Body of pancreas (tissue), 4 donors: ENCODE data around the gene PRKAG2. TPM values are rescaled to one million over a fixed set of nuclear protein-coding genes. Genes with fewer than 3 reads are reported as not detected.

ENCODE experiments used
- ATAC-seq: fragments of 150-250 bp; one replicate; pipeline ENCODE4 v1.9.1; 2016
- DNase-seq, 4 donors: peaks; one replicate each; pipeline ENCODE4 v3.0.0-alpha.2; 2019
- H3K27ac ChIP-seq, 4 donors: fragments of 200-600 bp; sonication (generic); 1 replicate in 3 of 4; 2 replicates in 1 of 4; pipeline versions ENCODE4 v1.5.1 to v1.6.1; 2016 to 2019; ENCODE audit warnings: mild to moderate bottlenecking in 1 of 4, mixed read lengths in 1 of 4, moderate library complexity in 1 of 4
- H3K27me3 ChIP-seq, 2 donors: fragments of 200-600 bp; sonication (generic); one replicate each; pipeline ENCODE4 v1.6.0; 2016; ENCODE audit warnings: mild to moderate bottlenecking in 1 of 2
- H3K36me3 ChIP-seq, 2 donors: fragments of 200-600 bp; sonication (generic); replicated peaks in 1 of 2; 2 replicates each; pipeline ENCODE4 v1.5.1; 2016; ENCODE audit warnings: low read depth in 2 of 2; ENCODE audit not compliant: insufficient read depth in 1 of 2
- H3K4me1 ChIP-seq: fragments of 200-600 bp; sonication (generic); one replicate; pipeline ENCODE4 v1.6.0; 2016
- H3K4me3 ChIP-seq, 2 donors: fragments of 200-600 bp; sonication (generic); 1 replicate in 1 of 2; 2 replicates in 1 of 2; pipeline ENCODE4 v1.5.1; 2016 to 2019
- H3K9me3 ChIP-seq, 3 donors: fragments of 200-600 bp; sonication (generic); 1 replicate in 2 of 3; 2 replicates in 1 of 3; pipeline ENCODE4 v1.5.1; 2016
- POLR2A ChIP-seq, 3 donors: fragments of 450-650 bp; IDR thresholded peaks; one replicate each; pipeline ENCODE4 v1.6.1; 2016; ENCODE audit warnings: antibody characterized with exemption in 3 of 3, mild to moderate bottlenecking in 2 of 3
- WGBS, 2 donors: methylation state at CpG; one replicate each; pipeline ENCODE4 v1.1.5; 2017; 5-methylcytosine and 5-hydroxymethylcytosine counted together
- intact Hi-C: fragments of 100-400 bp; cut with DNase I; formaldehyde crosslinking; loops from one replicate; pipeline ENCODE4 v1.15.1; 2023
- total RNA-seq, 2 donors: library from RNA; depleted of rRNA; stranded (reverse); fragments of >200 nt; gene quantifications; one replicate each; pipeline ENCODE4 v1.1.0, GENCODE V29; 2016
- TF ChIP-seq, protein P1 (sequence below), 7 experiments: fragments of 450-650 bp in 4 of 7; fragments of 200-600 bp in 3 of 7; sonication (generic) in 3 of 7; IDR thresholded peaks; one replicate each; pipeline ENCODE4 v1.5.1; 2016 to 2019; ENCODE audit warnings: antibody characterized with exemption in 7 of 7

Gene PRKAG2
- total RNA-seq, 2 donors from 2014 or later = 9.9 to 24.4 TPM

DNA sequence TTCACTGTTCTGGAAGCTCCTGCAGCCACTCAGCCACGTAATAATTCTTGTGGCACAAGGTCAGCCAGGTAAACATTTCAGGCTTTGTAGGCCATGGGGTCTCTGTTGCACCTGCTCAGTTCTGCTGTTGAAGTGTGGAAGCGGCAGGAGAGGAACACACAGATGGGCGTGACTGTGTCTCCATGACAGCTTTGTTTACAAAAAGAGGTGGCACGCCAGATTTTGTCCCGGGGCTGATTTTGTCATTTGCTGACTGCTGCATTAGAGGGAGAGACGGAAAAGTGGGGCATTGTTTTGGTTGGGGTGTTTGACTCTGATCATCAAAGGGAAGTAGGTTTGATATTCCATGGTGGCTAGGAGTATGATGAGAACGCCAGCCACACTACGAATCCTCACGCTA lies 103.1 kb downstream of the PRKAG2 start:
- Histone ChIP-seq H3K27ac (no peak overlapping the region), H3K27me3 (no peaks in the 10 kb centered on the region), H3K36me3 (no peaks in the 10 kb centered on the region), H3K4me3 (no peak overlapping the region), H3K4me1 (no peaks in the 10 kb centered on the region), H3K9me3 (no peaks in the 10 kb centered on the region)
- DNase-seq (no peak), ATAC-seq (no peak)
- intact Hi-C loops = no loop called here
- TF ChIP-seq, protein P1, sequence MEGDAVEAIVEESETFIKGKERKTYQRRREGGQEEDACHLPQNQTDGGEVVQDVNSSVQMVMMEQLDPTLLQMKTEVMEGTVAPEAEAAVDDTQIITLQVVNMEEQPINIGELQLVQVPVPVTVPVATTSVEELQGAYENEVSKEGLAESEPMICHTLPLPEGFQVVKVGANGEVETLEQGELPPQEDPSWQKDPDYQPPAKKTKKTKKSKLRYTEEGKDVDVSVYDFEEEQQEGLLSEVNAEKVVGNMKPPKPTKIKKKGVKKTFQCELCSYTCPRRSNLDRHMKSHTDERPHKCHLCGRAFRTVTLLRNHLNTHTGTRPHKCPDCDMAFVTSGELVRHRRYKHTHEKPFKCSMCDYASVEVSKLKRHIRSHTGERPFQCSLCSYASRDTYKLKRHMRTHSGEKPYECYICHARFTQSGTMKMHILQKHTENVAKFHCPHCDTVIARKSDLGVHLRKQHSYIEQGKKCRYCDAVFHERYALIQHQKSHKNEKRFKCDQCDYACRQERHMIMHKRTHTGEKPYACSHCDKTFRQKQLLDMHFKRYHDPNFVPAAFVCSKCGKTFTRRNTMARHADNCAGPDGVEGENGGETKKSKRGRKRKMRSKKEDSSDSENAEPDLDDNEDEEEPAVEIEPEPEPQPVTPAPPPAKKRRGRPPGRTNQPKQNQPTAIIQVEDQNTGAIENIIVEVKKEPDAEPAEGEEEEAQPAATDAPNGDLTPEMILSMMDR (IDR thresholded peaks at IDR 0.05) = no peak
- no peak for TF ChIP-seq POLR2A (IDR thresholded peaks at IDR 0.05)
- 78 to 83% methylated on average over 9 of the region's 9 CpGs for WGBS, 2 donors

DNA sequence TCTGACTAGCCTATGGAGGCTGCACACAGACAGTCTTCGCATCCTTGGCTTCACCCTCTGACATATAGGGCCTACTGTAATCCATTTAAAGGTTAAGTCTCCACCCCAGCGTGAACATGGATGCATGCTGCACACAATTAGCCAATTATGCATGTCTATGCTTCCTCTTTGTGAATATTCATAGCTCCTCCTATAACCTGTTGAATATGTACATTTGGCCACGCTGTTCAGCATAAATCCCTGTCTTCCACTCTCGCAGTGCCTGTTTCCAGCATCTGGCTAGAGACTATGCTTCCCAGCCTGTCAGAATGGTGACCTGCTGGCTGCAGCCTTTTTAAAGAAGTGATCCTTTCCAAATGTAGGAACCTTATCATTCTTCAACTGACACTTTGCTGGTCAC lies 106.7 kb downstream of the PRKAG2 start:
- no peak for TF ChIP-seq POLR2A (IDR thresholded peaks at IDR 0.05)
- TF ChIP-seq, protein P1 (IDR thresholded peaks at IDR 0.05) = no peak
- Histone ChIP-seq H3K4me3 (no peak overlapping the region), H3K36me3 (no peaks in the 10 kb centered on the region), H3K27ac (no peak overlapping the region), H3K27me3 (no peaks in the 10 kb centered on the region), H3K9me3 (no peaks in the 10 kb centered on the region), H3K4me1 (no peaks in the 10 kb centered on the region)
- WGBS, 2 donors = 95 to 96% methylated on average over 4 of the region's 4 CpGs
- ATAC-seq = no peak
- no peak for DNase-seq
- intact Hi-C loops = no loop called here

DNA sequence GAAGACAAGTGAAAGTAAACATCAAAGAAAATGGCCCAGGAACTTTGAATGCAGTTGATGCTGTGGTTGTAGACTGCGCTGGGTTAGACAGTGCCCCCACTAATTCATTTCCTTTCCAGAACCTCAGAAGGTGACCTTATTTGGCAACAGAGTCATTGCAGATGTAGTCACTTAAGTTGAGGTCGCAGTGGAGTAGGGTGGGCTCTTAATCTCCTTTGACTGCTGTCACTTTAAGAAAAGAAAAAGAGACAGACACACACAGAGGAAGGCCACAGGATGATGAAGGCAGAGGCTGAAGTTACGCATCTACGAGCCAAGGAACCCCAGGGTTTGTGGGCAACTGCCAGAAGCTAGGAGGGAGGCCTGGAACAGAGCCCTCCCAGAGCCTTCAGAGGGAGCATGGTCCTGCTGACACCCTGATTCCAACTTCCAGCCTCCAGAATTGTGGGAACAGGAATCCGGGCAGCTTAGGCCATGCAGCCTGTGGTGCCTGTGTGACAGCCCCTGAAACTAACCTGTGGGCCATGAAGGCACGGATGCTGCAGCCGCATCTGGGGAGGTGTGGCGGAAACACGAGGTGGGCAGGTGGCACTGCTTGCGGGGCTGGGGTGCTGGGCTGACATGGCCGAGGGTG lies 107.6 kb downstream of the PRKAG2 start:
- TF ChIP-seq, protein P1 (IDR thresholded peaks at IDR 0.05) = no peak
- TF ChIP-seq POLR2A (IDR thresholded peaks at IDR 0.05) = no peak
- H3K9me3 ChIP-seq = no peaks in the 10 kb centered on the region
- intact Hi-C loops = loop anchor here (10.0 kb wide), 1 partner anchor 395 kb away; no protein-coding TSS in a partner anchor
- no peak overlapping the region for H3K4me3 ChIP-seq
- H3K27ac ChIP-seq = no peak overlapping the region
- no peak for DNase-seq
- no peaks in the 10 kb centered on the region for H3K4me1 ChIP-seq
- no peaks in the 10 kb centered on the region for H3K27me3 ChIP-seq
- H3K36me3 ChIP-seq = no peaks in the 10 kb centered on the region
- WGBS, 2 donors = 86 to 91% methylated on average over 9 to 11 of the region's 11 CpGs
- no peak for ATAC-seq

DNA sequence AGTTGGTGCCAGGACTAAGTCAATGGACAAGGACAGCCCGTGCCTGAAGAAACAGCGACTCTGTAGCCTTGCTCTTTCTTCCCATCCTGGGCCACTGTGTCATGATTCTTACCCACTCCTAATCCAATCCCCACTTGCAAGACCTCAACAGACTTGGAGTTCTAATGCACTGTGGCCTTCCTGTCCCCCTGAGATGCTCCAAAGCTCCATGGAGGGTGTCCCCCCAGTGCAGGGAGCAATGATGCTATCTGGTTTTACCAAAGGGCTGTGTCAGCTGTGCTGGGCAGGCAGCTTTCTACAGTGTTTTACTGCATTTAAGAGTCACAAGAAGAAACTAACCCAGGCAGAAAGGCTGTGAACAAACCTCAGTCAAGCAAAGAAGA lies 108.1 kb downstream of the PRKAG2 start:
- H3K4me3 ChIP-seq = no peak overlapping the region
- no peaks in the 10 kb centered on the region for H3K9me3 ChIP-seq
- TF ChIP-seq, protein P1 (IDR thresholded peaks at IDR 0.05) = no peak
- TF ChIP-seq POLR2A (IDR thresholded peaks at IDR 0.05) = no peak
- intact Hi-C loops = loop anchor here (10.0 kb wide), 1 partner anchor 394 kb away; no protein-coding TSS in a partner anchor
- no peak overlapping the region for H3K27ac ChIP-seq
- H3K4me1 ChIP-seq = no peaks in the 10 kb centered on the region
- H3K27me3 ChIP-seq = no peaks in the 10 kb centered on the region
- 63 to 78% methylated on average over 2 of the region's 2 CpGs for WGBS, 2 donors
- H3K36me3 ChIP-seq = no peaks in the 10 kb centered on the region
- no peak for ATAC-seq
- DNase-seq = no peak

DNA sequence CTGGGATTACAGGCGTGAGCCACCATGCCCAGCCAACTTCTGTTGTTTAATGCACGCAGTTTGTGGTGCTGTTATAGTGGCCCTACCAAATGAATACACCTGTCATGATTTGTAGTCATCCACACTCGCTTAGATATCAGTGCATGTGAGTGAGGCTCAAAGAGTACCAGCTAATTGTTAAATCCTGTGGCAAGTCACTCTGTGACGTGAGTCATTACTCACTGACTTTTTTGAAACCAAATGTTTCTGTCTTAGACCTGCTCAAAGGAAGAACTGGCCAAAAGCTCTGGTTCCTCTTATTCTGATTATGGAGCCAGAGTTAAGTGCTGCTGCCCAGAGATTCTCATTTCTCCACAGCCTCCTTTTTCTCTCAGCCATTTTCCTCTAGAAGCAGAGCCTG lies 109.4 kb downstream of the PRKAG2 start:
- H3K36me3 ChIP-seq = no peaks in the 10 kb centered on the region
- no peaks in the 10 kb centered on the region for H3K9me3 ChIP-seq
- no peak overlapping the region for H3K4me3 ChIP-seq
- DNase-seq (no peak), ATAC-seq (no peak)
- TF ChIP-seq POLR2A (IDR thresholded peaks at IDR 0.05) = no peak
- TF ChIP-seq, protein P1 (IDR thresholded peaks at IDR 0.05) = no peak
- no peaks in the 10 kb centered on the region for H3K27me3 ChIP-seq
- WGBS, 2 donors = 94 to 97% methylated on average over 4 of the region's 4 CpGs
- H3K27ac ChIP-seq = no peak overlapping the region
- H3K4me1 ChIP-seq = no peaks in the 10 kb centered on the region
- intact Hi-C loops = loop anchor here (10.0 kb wide), 1 partner anchor 393 kb away; no protein-coding TSS in a partner anchor
